HEK293 (cell line): Measurements from ENCODE around the gene HTRA2.

ENCODE experiments used
- BCL6B ChIP-seq: fragments of 450-650 bp; formaldehyde crosslinking; IDR thresholded peaks from 2 replicates; pipeline ENCODE4 v1.5.1; 2017; ENCODE audit warnings: missing biosample characterization, missing genetic modification characterization
- KLF16 ChIP-seq: fragments of 450-650 bp; formaldehyde crosslinking; IDR thresholded peaks from 2 replicates; pipeline ENCODE4 v1.5.1; 2017; ENCODE audit warnings: missing biosample characterization, missing genetic modification characterization
- KLF17 ChIP-seq: fragments of 450-650 bp; formaldehyde crosslinking; IDR thresholded peaks from 2 replicates; pipeline ENCODE4 v1.5.1; 2016; ENCODE audit warnings: missing biosample characterization, missing genetic modification characterization
- KLF7 ChIP-seq: fragments of 450-650 bp; formaldehyde crosslinking; IDR thresholded peaks from 2 replicates; pipeline ENCODE4 v1.5.1; 2016; ENCODE audit warnings: missing biosample characterization, missing genetic modification characterization, borderline replicate concordance
- KLF9 ChIP-seq: fragments of 450-650 bp; formaldehyde crosslinking; IDR thresholded peaks from 2 replicates; pipeline ENCODE4 v1.5.1; 2016; ENCODE audit warnings: missing biosample characterization, missing genetic modification characterization, low read depth
- REST ChIP-seq: fragments of 450-650 bp; formaldehyde crosslinking; IDR thresholded peaks from 2 replicates; pipeline ENCODE4 v1.5.1; 2016; ENCODE audit warnings: missing biosample characterization, missing genetic modification characterization
- SP2 ChIP-seq: fragments of 450-650 bp; formaldehyde crosslinking; IDR thresholded peaks from 2 replicates; pipeline ENCODE4 v1.5.1; 2016; ENCODE audit warnings: missing biosample characterization, missing genetic modification characterization
- SP7 ChIP-seq: fragments of 450-650 bp; formaldehyde crosslinking; IDR thresholded peaks from 2 replicates; pipeline ENCODE4 v1.5.1; 2016; ENCODE audit warnings: missing biosample characterization, missing genetic modification characterization
- TRIM28 ChIP-seq: IDR thresholded peaks from 2 replicates; pipeline ENCODE4 v1.6.1; 2011; ENCODE audit warnings: low read length, control low read depth, borderline replicate concordance
- ZBTB48 ChIP-seq: fragments of 450-650 bp; formaldehyde crosslinking; IDR thresholded peaks from 2 replicates; pipeline ENCODE4 v1.5.1; 2016; ENCODE audit warnings: missing biosample characterization, missing genetic modification characterization
- ZBTB7A ChIP-seq: fragments of 450-650 bp; formaldehyde crosslinking; IDR thresholded peaks from 2 replicates; pipeline ENCODE4 v1.5.1; 2016; ENCODE audit warnings: low read depth, missing biosample characterization, missing genetic modification characterization
- ZFP37 ChIP-seq: fragments of 450-650 bp; formaldehyde crosslinking; IDR thresholded peaks from 2 replicates; pipeline ENCODE4 v1.5.1; 2016; ENCODE audit warnings: missing biosample characterization, missing genetic modification characterization
- ZNF121 ChIP-seq: fragments of 450-650 bp; formaldehyde crosslinking; IDR thresholded peaks from 2 replicates; pipeline ENCODE4 v1.5.1; 2016; ENCODE audit warnings: missing biosample characterization, missing genetic modification characterization
- ZNF146 ChIP-seq: fragments of 450-650 bp; formaldehyde crosslinking; IDR thresholded peaks from 2 replicates; pipeline ENCODE4 v1.5.1; 2016; ENCODE audit warnings: missing biosample characterization, missing genetic modification characterization
- ZNF214 ChIP-seq: fragments of 450-650 bp; formaldehyde crosslinking; IDR thresholded peaks from 2 replicates; pipeline ENCODE4 v1.5.1; 2017; ENCODE audit warnings: missing biosample characterization, mild to moderate bottlenecking, missing genetic modification characterization, borderline replicate concordance
- ZNF26 ChIP-seq: fragments of 450-650 bp; formaldehyde crosslinking; IDR thresholded peaks from 2 replicates; pipeline ENCODE4 v1.5.1; 2016; ENCODE audit warnings: missing biosample characterization, missing genetic modification characterization
- ZNF366 ChIP-seq: fragments of 450-650 bp; formaldehyde crosslinking; conservative IDR thresholded peaks from 2 replicates; pipeline ENCODE4 v1.5.1; 2016; ENCODE audit warnings: missing biosample characterization, missing genetic modification characterization
- ZNF398 ChIP-seq: fragments of 450-650 bp; formaldehyde crosslinking; IDR thresholded peaks from 2 replicates; pipeline ENCODE4 v1.5.1; 2017; ENCODE audit warnings: missing biosample characterization, missing genetic modification characterization
- ZNF416 ChIP-seq: fragments of 450-650 bp; formaldehyde crosslinking; IDR thresholded peaks from 2 replicates; pipeline ENCODE4 v1.5.1; 2016; ENCODE audit warnings: missing biosample characterization, missing genetic modification characterization
- ZNF423 ChIP-seq: fragments of 450-650 bp; formaldehyde crosslinking; IDR thresholded peaks from 2 replicates; pipeline ENCODE4 v1.5.1; 2016; ENCODE audit warnings: missing biosample characterization, missing genetic modification characterization
- ZNF48 ChIP-seq: fragments of 450-650 bp; formaldehyde crosslinking; IDR thresholded peaks from 2 replicates; pipeline ENCODE4 v1.5.1; 2016; ENCODE audit warnings: missing biosample characterization, missing genetic modification characterization
- ZNF561 ChIP-seq: fragments of 450-650 bp; IDR thresholded peaks from 2 replicates; pipeline ENCODE4 v1.5.1; 2018; ENCODE audit warnings: missing biosample characterization, missing genetic modification characterization, borderline replicate concordance
- ZNF692 ChIP-seq: fragments of 450-650 bp; formaldehyde crosslinking; IDR thresholded peaks from 2 replicates; pipeline ENCODE4 v1.5.1; 2016; ENCODE audit warnings: missing biosample characterization, missing genetic modification characterization
- ZNF777 ChIP-seq: fragments of 450-650 bp; formaldehyde crosslinking; IDR thresholded peaks from 2 replicates; pipeline ENCODE4 v1.5.1; 2017; ENCODE audit warnings: missing biosample characterization, missing genetic modification characterization, borderline replicate concordance
- ZNF785 ChIP-seq: fragments of 450-650 bp; formaldehyde crosslinking; IDR thresholded peaks from 2 replicates; pipeline ENCODE4 v1.5.1; 2016; ENCODE audit warnings: missing biosample characterization, missing genetic modification characterization
- ZNF792 ChIP-seq: fragments of 450-650 bp; formaldehyde crosslinking; IDR thresholded peaks from 2 replicates; pipeline ENCODE4 v1.5.1; 2016; ENCODE audit warnings: missing biosample characterization, missing genetic modification characterization
- ZXDB ChIP-seq: fragments of 450-650 bp; formaldehyde crosslinking; IDR thresholded peaks from 2 replicates; pipeline ENCODE4 v1.5.1; 2016; ENCODE audit warnings: missing biosample characterization, missing genetic modification characterization

The HTRA2 gene

GRCh38 chr2:74507145-74507925 is 22.4 kb upstream of the HTRA2 start, which contains the start of gene PCGF1 (continued):
- TF ChIP-seq ZNF416 (tag by site-specific recombination) (no peak), ZNF785 (tag by site-specific recombination) (no peak), ZFP37 (peak; percentile 79; the same call in 1 of the 2 replicates), ZNF561 (tag by site-specific recombination) (peak; percentile 55; the same call in 1 of the 2 replicates), ZBTB7A (peak; percentile 66; the same call in 1 of the 2 replicates), ZNF214 (tag by site-specific recombination) (no peak), ZNF26 (tag by site-specific recombination) (no peak), KLF16 (no peak; the same call in 1 of the 2 replicates), ZXDB (peak; percentile 67), TRIM28 (0 out of 2 replicates have a peak, but pooled peaks have one; percentile 43), ZBTB48 (tag by site-specific recombination) (peak; percentile 77), ZNF777 (0 out of 2 replicates have a peak, but pooled peaks have one; percentile 54), ZNF423 (tag by site-specific recombination) (peak; percentile 97), ZNF146 (tag by site-specific recombination) (0 out of 2 replicates have a peak, but pooled peaks have one; percentile 5), BCL6B (tag by site-specific recombination) (no peak), ZNF366 (tag by site-specific recombination) (no peak; the same call in none of the 2 replicates), KLF9 (tag by site-specific recombination) (peak; percentile 58), KLF17 (peak; percentile 95), SP7 (tag by site-specific recombination) (peak; percentile 70; the same call in 1 of the 2 replicates), ZNF692 (tag by site-specific recombination) (peak; percentile 50; the same call in 1 of the 2 replicates), ZNF121 (tag by site-specific recombination) (no peak), SP2 (tag by site-specific recombination) (peak; percentile 89), ZNF48 (tag by site-specific recombination) (no peak), ZNF398 (tag by site-specific recombination) (peak; percentile 58; the same call in 1 of the 2 replicates), ZNF792 (tag by site-specific recombination) (no peak), KLF7 (tag by site-specific recombination) (0 out of 2 replicates have a peak, but pooled peaks have one; percentile 11), REST (tag by site-specific recombination) (peak; percentile 45)
